ENCODE measurements around the gene KEL.

DNA sequence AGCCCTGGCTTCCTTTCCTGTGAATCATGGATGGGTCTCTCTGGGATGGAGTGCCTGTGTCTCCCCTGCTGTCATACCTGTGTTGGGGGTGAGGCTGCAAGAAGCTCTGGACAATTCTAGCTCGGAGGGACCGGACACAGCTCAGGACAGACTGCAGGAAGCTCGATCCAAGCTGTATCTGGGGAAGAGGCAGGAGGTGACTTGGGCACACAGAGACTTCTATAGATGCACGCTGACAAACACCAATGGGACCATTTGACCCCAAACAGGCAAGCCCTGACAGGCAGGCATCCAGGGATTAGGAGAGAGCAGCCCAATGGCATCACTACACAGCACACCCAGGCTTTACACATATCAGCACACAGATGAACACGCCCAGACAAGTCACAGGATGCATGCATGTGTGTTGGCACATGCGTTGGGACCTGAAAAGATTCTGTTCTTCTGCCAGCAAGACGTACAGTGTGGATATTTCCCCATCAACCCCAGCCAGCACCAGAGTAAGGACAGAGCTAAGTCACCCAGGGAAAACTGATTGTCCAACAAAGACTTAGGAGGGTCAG, 18.4 kb downstream of the KEL start:
- TF ChIP-seq, protein P1, sequence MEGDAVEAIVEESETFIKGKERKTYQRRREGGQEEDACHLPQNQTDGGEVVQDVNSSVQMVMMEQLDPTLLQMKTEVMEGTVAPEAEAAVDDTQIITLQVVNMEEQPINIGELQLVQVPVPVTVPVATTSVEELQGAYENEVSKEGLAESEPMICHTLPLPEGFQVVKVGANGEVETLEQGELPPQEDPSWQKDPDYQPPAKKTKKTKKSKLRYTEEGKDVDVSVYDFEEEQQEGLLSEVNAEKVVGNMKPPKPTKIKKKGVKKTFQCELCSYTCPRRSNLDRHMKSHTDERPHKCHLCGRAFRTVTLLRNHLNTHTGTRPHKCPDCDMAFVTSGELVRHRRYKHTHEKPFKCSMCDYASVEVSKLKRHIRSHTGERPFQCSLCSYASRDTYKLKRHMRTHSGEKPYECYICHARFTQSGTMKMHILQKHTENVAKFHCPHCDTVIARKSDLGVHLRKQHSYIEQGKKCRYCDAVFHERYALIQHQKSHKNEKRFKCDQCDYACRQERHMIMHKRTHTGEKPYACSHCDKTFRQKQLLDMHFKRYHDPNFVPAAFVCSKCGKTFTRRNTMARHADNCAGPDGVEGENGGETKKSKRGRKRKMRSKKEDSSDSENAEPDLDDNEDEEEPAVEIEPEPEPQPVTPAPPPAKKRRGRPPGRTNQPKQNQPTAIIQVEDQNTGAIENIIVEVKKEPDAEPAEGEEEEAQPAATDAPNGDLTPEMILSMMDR (IDR thresholded peaks at IDR 0.05; ENCODE audit: borderline replicate concordance, extremely low read depth, low read length, poor library complexity, severe bottlenecking) = no peak
- no peak for TF ChIP-seq EZH2 (IDR thresholded peaks at IDR 0.05; ENCODE audit: borderline replicate concordance, low read depth, low read length, severe bottlenecking)
